Esophagus muscularis mucosa (tissue), 4 donors: ENCODE measurements around the gene B3GALNT2.

Source experiments
- CTCF ChIP-seq, 3 experiments: fragments of 200-600 bp in 2 of 3; fragments of 450-650 bp in 1 of 3; sonication (generic) in 2 of 3; IDR thresholded peaks; one replicate each; pipeline ENCODE4 v1.5.1; 2017 to 2019; ENCODE audit warnings: antibody characterized with exemption in 3 of 3, mild to moderate bottlenecking in 2 of 3, moderate library complexity in 1 of 3
- EP300 ChIP-seq: sonication (generic); formaldehyde crosslinking; IDR thresholded peaks from one replicate; pipeline ENCODE4 v1.6.1; 2017; ENCODE audit warnings: antibody characterized with exemption
- POLR2A ChIP-seq: fragments of 450-650 bp; IDR thresholded peaks from one replicate; pipeline ENCODE4 v1.6.1; 2017; ENCODE audit warnings: antibody characterized with exemption, moderate library complexity, mild to moderate bottlenecking, low read depth
- POLR2AphosphoS5 ChIP-seq, 2 donors: sonication (generic); formaldehyde crosslinking; IDR thresholded peaks; one replicate each; pipeline ENCODE4 v1.6.1; 2017; ENCODE audit warnings: antibody characterized with exemption in 2 of 2

- no peak for TF ChIP-seq CTCF (IDR thresholded peaks at IDR 0.05)
- no peak for TF ChIP-seq POLR2A
- TF ChIP-seq POLR2AphosphoS5 (IDR thresholded peaks at IDR 0.05), result peak in 1 of 2 donors; percentile 15
- TF ChIP-seq EP300, result no peak
These were observed 690 bp downstream of the B3GALNT2 start for GRCh38 chr1:235503403-235504121.
